ENCODE measurements around the gene EMILIN2.
A peak's percentile ranks its signal among the peaks of the same experiment; 100 is the strongest.
"Not testable (repeated sequence)": the region's sequence is repeated elsewhere in the genome, so short reads cannot be mapped to it uniquely, and the experiment has no call there.

EMILIN2 gene

GRCh38 chr18:2853173-2853925 is 6.5 kb downstream of the EMILIN2 start:
- DNase-seq (ENCODE audit: low read depth in 2 of 2) = no peak
- no peak for TF ChIP-seq CTCF (IDR thresholded peaks at IDR 0.05; ENCODE audit: low read depth, low read length)
- no peak overlapping the region for H3K4me3 ChIP-seq (replicated peaks in 1 of 2; ENCODE audit: low read depth in 2 of 2, low read length in 2 of 2)

GRCh38 chr18:2853926-2854664 is 7.3 kb downstream of the EMILIN2 start:
- H3K4me3 ChIP-seq (replicated peaks in 1 of 2; ENCODE audit: low read depth in 2 of 2, low read length in 2 of 2) = no peak overlapping the region
- DNase-seq (ENCODE audit: low read depth in 2 of 2) = peak in 1 of 2 donors; percentile 28
- TF ChIP-seq CTCF (IDR thresholded peaks at IDR 0.05; ENCODE audit: low read depth, low read length) = no peak

- no peak for TF ChIP-seq CTCF (IDR thresholded peaks at IDR 0.05; ENCODE audit: low read depth, low read length)
- peak in 1 of 2 donors; percentile 54 for DNase-seq (ENCODE audit: low read depth in 2 of 2)
- no peak overlapping the region for H3K4me3 ChIP-seq (replicated peaks in 1 of 2; ENCODE audit: low read depth in 2 of 2, low read length in 2 of 2)
These were observed 8.1 kb downstream of the EMILIN2 start for GRCh38 chr18:2854875-2855274.

GRCh38 chr18:2855560-2856350 is 8.9 kb downstream of the EMILIN2 start:
- DNase-seq (ENCODE audit: low read depth in 2 of 2) = no peak
- no peak for TF ChIP-seq CTCF (IDR thresholded peaks at IDR 0.05; ENCODE audit: low read depth, low read length)
- H3K4me3 ChIP-seq (replicated peaks in 1 of 2; ENCODE audit: low read depth in 2 of 2, low read length in 2 of 2) = no peak overlapping the region

- no peak for TF ChIP-seq CTCF (IDR thresholded peaks at IDR 0.05; ENCODE audit: low read depth, low read length)
- peak in 1 of 2 donors; percentile 43 for DNase-seq (ENCODE audit: low read depth in 2 of 2)
- no peak overlapping the region for H3K4me3 ChIP-seq (replicated peaks in 1 of 2; ENCODE audit: low read depth in 2 of 2, low read length in 2 of 2)
These were observed 9.9 kb downstream of the EMILIN2 start for GRCh38 chr18:2856547-2857170.

- no peak for TF ChIP-seq CTCF (IDR thresholded peaks at IDR 0.05; ENCODE audit: low read depth, low read length)
- H3K4me3 ChIP-seq (replicated peaks in 1 of 2; ENCODE audit: low read depth in 2 of 2, low read length in 2 of 2) = no peak overlapping the region
- peak; percentile 91 to 100 for DNase-seq (ENCODE audit: low read depth in 2 of 2)
These were observed 10.8 kb downstream of the EMILIN2 start for GRCh38 chr18:2857491-2858131.

GRCh38 chr18:2860397-2860796 is 13.6 kb downstream of the EMILIN2 start:
- DNase-seq (ENCODE audit: low read depth in 2 of 2); H3K4me3 ChIP-seq (replicated peaks in 1 of 2; ENCODE audit: low read depth in 2 of 2, low read length in 2 of 2): not testable (repeated sequence)

- not testable (repeated sequence) for H3K4me3 ChIP-seq (replicated peaks in 1 of 2; ENCODE audit: low read depth in 2 of 2, low read length in 2 of 2); DNase-seq (ENCODE audit: low read depth in 2 of 2)
These were observed 17.2 kb downstream of the EMILIN2 start for GRCh38 chr18:2863997-2864396.

GRCh38 chr18:2866465-2866864 is 19.7 kb downstream of the EMILIN2 start:
- not testable (repeated sequence) for H3K4me3 ChIP-seq (replicated peaks in 1 of 2; ENCODE audit: low read depth in 2 of 2, low read length in 2 of 2)

More at GRCh38 chr18:2866465-2866864, 19.7 kb downstream of the EMILIN2 start:
- not testable (repeated sequence) for DNase-seq (ENCODE audit: low read depth in 2 of 2)
